Gastrocnemius medialis (tissue), 4 donors: ENCODE results near the gene PRM2. TPM values are rescaled to one million over a fixed set of nuclear protein-coding genes. Genes with fewer than 3 reads are reported as not detected.

Experiments
- ATAC-seq, 2 donors: fragments of 150-250 bp; one replicate each; pipeline ENCODE4 v1.9.1; 2016
- DNase-seq, 2 donors: peaks; one replicate each; pipeline ENCODE4 v3.0.0-alpha.2; 2019
- H3K27ac ChIP-seq, 4 donors: fragments of 200-600 bp; sonication (generic); 1 replicate in 1 of 4; 2 replicates in 3 of 4; pipeline ENCODE4 v1.5.1; 2016 to 2018; ENCODE audit warnings: mild to moderate bottlenecking in 2 of 4, moderate library complexity in 1 of 4
- H3K27me3 ChIP-seq, 3 donors: fragments of 200-600 bp; sonication (generic) in 2 of 3; 1 replicate in 1 of 3; 2 replicates in 2 of 3; pipeline versions ENCODE4 v1.5.1 to v1.6.0; 2016 to 2019; ENCODE audit warnings: mild to moderate bottlenecking in 1 of 3, moderate library complexity in 1 of 3
- H3K36me3 ChIP-seq, 2 donors: fragments of 200-600 bp; sonication (generic) in 1 of 2; one replicate each; pipeline ENCODE4 v1.5.1; 2017 to 2018
- H3K4me1 ChIP-seq, 2 donors: fragments of 200-600 bp; sonication (generic) in 1 of 2; one replicate each; pipeline ENCODE4 v1.5.1; 2016 to 2017; ENCODE audit warnings: mild to moderate bottlenecking in 2 of 2
- H3K4me3 ChIP-seq, 4 donors: fragments of 200-600 bp; sonication (generic) in 3 of 4; 1 replicate in 1 of 4; 2 replicates in 3 of 4; pipeline ENCODE4 v1.5.1; 2016 to 2019; ENCODE audit warnings: mild to moderate bottlenecking in 2 of 4
- H3K9me3 ChIP-seq, 3 donors: fragments of 200-600 bp; sonication (generic) in 2 of 3; 1 replicate in 1 of 3; 2 replicates in 2 of 3; pipeline ENCODE4 v1.5.1; 2016 to 2019
- CTCF ChIP-seq, 5 experiments: fragments of 450-650 bp in 3 of 5; fragments of 200-600 bp in 2 of 5; sonication (generic) in 2 of 5; IDR thresholded peaks in 4 of 5; conservative IDR thresholded peaks in 1 of 5; 1 replicate in 4 of 5; 2 replicates in 1 of 5; pipeline ENCODE4 v1.5.1; 2016 to 2019; ENCODE audit warnings: antibody characterized with exemption in 5 of 5, mild to moderate bottlenecking in 3 of 5, moderate library complexity in 3 of 5
- POLR2A ChIP-seq, 2 donors: fragments of 450-650 bp; IDR thresholded peaks; one replicate each; pipeline ENCODE4 v1.6.1; 2017; ENCODE audit warnings: antibody characterized with exemption in 2 of 2, mild to moderate bottlenecking in 2 of 2, moderate library complexity in 2 of 2
- in situ Hi-C, 4 donors: fragments of 200-750 bp; cut with MboI; loops; one replicate each; pipeline versions ENCODE4 v1.15.0 to v1.8.0; 2017; ENCODE audit warnings: low sequenced_read_pairs in 4 of 4
- intact Hi-C: fragments of 100-400 bp; cut with DNase I; formaldehyde crosslinking; loops from one replicate; pipeline ENCODE4 v1.15.1; 2023; ENCODE audit warnings: low total_unique reads
- total RNA-seq, 4 donors: library from RNA; depleted of rRNA; stranded (reverse); fragments of >200 nt; gene quantifications; one replicate each; pipeline versions ENCODE4 v1.1.0 to v1.2.3, GENCODE V29; 2016

The PRM2 gene
- total RNA-seq, 4 donors from 2014 or later, result not detected

GRCh38 chr16:11316331-11317015 lies 40.2 kb upstream of the PRM2 start:
- H3K27ac ChIP-seq, result no peak overlapping the region
- ATAC-seq (no peak), DNase-seq (no peak)
- intact Hi-C loops, result no loop called here
- H3K27me3 ChIP-seq, result no peaks in the 10 kb centered on the region
- no peak for TF ChIP-seq CTCF (IDR thresholded peaks at IDR 0.05 in 4 of 5, conservative IDR thresholded peaks at IDR 0.05 in 1 of 5)
- TF ChIP-seq POLR2A (IDR thresholded peaks at IDR 0.05), result no peak
- H3K9me3 ChIP-seq, result no peaks in the 10 kb centered on the region
- no peak overlapping the region for H3K4me3 ChIP-seq
- H3K36me3 ChIP-seq, result no peaks in the 10 kb centered on the region
- no peaks in the 10 kb centered on the region for H3K4me1 ChIP-seq
- in situ Hi-C loops, result no loop called here

DNA sequence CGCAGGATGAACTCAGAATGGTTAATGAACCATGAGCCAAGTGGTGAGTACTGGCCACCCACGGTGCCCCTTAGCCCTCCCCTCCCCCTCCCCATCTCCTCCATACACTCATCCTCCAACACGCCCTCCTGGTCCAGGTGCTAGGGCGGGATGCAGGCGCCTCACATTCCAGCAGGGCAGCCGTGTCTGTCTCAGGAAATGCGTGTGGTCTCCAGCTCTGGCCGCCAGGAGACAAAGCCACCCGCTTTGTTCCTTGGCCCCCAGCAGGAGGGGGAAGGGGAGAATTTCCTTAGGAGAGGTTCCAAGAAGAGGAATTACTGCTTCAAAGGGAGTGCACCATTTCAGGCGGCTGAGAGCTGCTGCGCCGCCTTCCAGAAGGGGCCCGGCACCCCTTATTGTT lies 39.2 kb upstream of the PRM2 start:
- Histone ChIP-seq H3K4me3 (no peak overlapping the region), H3K4me1 (no peaks in the 10 kb centered on the region), H3K9me3 (no peaks in the 10 kb centered on the region), H3K27me3 (no peaks in the 10 kb centered on the region), H3K27ac (no peak overlapping the region), H3K36me3 (no peaks in the 10 kb centered on the region)
- DNase-seq, result no peak
- in situ Hi-C loops, result no loop called here
- no peak for ATAC-seq
- intact Hi-C loops, result no loop called here
- TF ChIP-seq POLR2A (IDR thresholded peaks at IDR 0.05) (no peak), CTCF (IDR thresholded peaks at IDR 0.05 in 4 of 5, conservative IDR thresholded peaks at IDR 0.05 in 1 of 5) (no peak)

DNA sequence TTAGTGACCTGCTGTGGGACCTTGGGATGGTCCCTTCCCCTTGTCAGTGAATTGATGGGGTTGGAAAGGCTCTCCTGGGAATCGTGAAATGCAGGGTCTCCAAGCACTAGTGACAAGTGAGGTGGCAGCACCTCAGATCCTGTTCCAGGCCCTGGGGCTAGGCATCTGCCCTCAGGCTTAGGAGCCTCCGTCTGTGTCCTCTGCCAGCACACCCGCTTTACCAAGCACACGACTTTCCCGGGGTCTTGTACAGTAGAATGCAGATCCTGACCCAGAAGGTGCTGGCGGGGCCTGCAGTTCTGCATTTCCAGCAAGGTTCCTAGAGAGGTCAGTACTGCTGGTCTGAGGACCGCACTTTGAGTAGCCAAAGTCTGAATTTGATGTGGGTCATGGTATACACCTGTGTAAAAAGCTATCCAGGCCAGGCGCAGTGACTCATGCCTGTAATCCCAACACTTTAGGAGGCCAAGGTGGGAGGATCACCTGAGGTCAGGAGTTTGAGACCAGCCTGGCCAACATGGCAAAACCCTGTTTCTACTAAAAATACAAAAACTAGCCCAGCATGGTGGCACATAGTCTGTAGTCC lies 38.1 kb upstream of the PRM2 start:
- no peaks in the 10 kb centered on the region for H3K4me1 ChIP-seq
- intact Hi-C loops, result no loop called here
- H3K4me3 ChIP-seq, result no peak overlapping the region
- H3K9me3 ChIP-seq, result no peaks in the 10 kb centered on the region
- no peaks in the 10 kb centered on the region for H3K36me3 ChIP-seq
- no peak overlapping the region for H3K27ac ChIP-seq
- no peak for DNase-seq
- ATAC-seq, result no peak
- H3K27me3 ChIP-seq, result no peaks in the 10 kb centered on the region
- in situ Hi-C loops, result no loop called here
- TF ChIP-seq CTCF (IDR thresholded peaks at IDR 0.05 in 4 of 5, conservative IDR thresholded peaks at IDR 0.05 in 1 of 5), result no peak
- TF ChIP-seq POLR2A (IDR thresholded peaks at IDR 0.05), result no peak

GRCh38 chr16:11313493-11314308 lies 37.4 kb upstream of the PRM2 start:
- H3K9me3 ChIP-seq, result no peaks in the 10 kb centered on the region
- TF ChIP-seq POLR2A (IDR thresholded peaks at IDR 0.05) (no peak), CTCF (IDR thresholded peaks at IDR 0.05 in 4 of 5, conservative IDR thresholded peaks at IDR 0.05 in 1 of 5) (no peak)
- H3K27ac ChIP-seq, result no peak overlapping the region
- intact Hi-C loops (no loop called here), in situ Hi-C loops (no loop called here)
- DNase-seq (no peak), ATAC-seq (no peak)
- no peaks in the 10 kb centered on the region for H3K27me3 ChIP-seq
- no peaks in the 10 kb centered on the region for H3K4me1 ChIP-seq
- H3K4me3 ChIP-seq, result no peak overlapping the region
- no peaks in the 10 kb centered on the region for H3K36me3 ChIP-seq
